ENCODE measurements around the gene NPHP4. TPM values are rescaled to one million over a fixed set of nuclear protein-coding genes. Genes with fewer than 3 reads are reported as not detected.

NPHP4 gene
- total RNA-seq, 8 experiments from 2014 or later: 4.5 to 20.2 (median 11.0) TPM

- peaks cover 8 to 17% of the 10 kb centered on the region in 2 donors for H3K4me1 ChIP-seq (replicated peaks in 1 of 2)
- in situ Hi-C loops (cut with MboI; ENCODE audit: low pct_unique_long_range_greater_than_20kb in 2 of 9, low sequenced_read_pairs in 9 of 9, unreplicated experiment in 9 of 9): loop anchor here in 3 of 9 experiments (25.0 kb wide), 1 partner anchor 404 kb away; no protein-coding TSS in a partner anchor
Measured at GRCh38 chr1:5916572-5917280, 75.5 kb downstream of the NPHP4 start.

GRCh38 chr1:5915587-5916571, 76.3 kb downstream of the NPHP4 start:
- peak; percentile 51 to 92 (median 62) for ATAC-seq (replicated peaks in 6 of 8)
- H3K4me1 ChIP-seq (replicated peaks in 1 of 2): peaks cover 8 to 17% of the 10 kb centered on the region in 2 donors
- 0 to 100% (median 49%) methylated on average over 1 to 9 of the region's 11 CpGs; no CpG with 5 or more reads in 1 of the 10 experiments for WGBS, 10 experiments
- in situ Hi-C loops (cut with MboI; ENCODE audit: low pct_unique_long_range_greater_than_20kb in 2 of 9, low sequenced_read_pairs in 9 of 9, unreplicated experiment in 9 of 9): loop anchor here in 3 of 9 experiments (25.0 kb wide), 1 partner anchor 404 kb away; no protein-coding TSS in a partner anchor
- H3K27ac ChIP-seq: no peak overlapping the region
- H3K4me3 ChIP-seq: no peak overlapping the region

More at GRCh38 chr1:5916572-5917280, 75.5 kb downstream of the NPHP4 start:
- Histone ChIP-seq H3K4me3 (no peak overlapping the region), H3K27ac (no peak overlapping the region)
- WGBS, 10 experiments: 75 to 95% (median 91%) methylated on average over 2 to 7 of the region's 10 CpGs; no CpG with 5 or more reads in 2 of the 10 experiments
- no peak for ATAC-seq (replicated peaks in 6 of 8)

- H3K27ac ChIP-seq: peak overlapping the region in 1 of 2 donors; percentile 16
- no peak overlapping the region for H3K4me3 ChIP-seq
- in situ Hi-C loops (cut with MboI; ENCODE audit: low pct_unique_long_range_greater_than_20kb in 2 of 9, low sequenced_read_pairs in 9 of 9, unreplicated experiment in 9 of 9): loop anchor here in 3 of 9 experiments (25.0 kb wide), 1 partner anchor 403 kb away; no protein-coding TSS in a partner anchor
- H3K4me1 ChIP-seq (replicated peaks in 1 of 2): peaks cover 8 to 17% of the 10 kb centered on the region in 2 donors
- WGBS, 10 experiments: 0 to 100% (median 79%) methylated on average over 1 to 14 of the region's 14 CpGs; no CpG with 5 or more reads in 1 of the 10 experiments
- peak in 5 of 8 experiments; percentile 69 to 84 (median 74) for ATAC-seq (replicated peaks in 6 of 8)
Measured at GRCh38 chr1:5914676-5915365, 77.4 kb downstream of the NPHP4 start.

- in situ Hi-C loops (cut with MboI; ENCODE audit: low pct_unique_long_range_greater_than_20kb in 2 of 9, low sequenced_read_pairs in 9 of 9, unreplicated experiment in 9 of 9): loop anchor here in 3 of 9 experiments (25.0 kb wide), 1 partner anchor 402 kb away; no protein-coding TSS in a partner anchor
- ATAC-seq (replicated peaks in 6 of 8): no peak
- H3K27ac ChIP-seq: no peak overlapping the region
- peaks cover 8 to 17% of the 10 kb centered on the region in 2 donors for H3K4me1 ChIP-seq (replicated peaks in 1 of 2)
- WGBS, 10 experiments: 80 to 100% (median 98%) methylated on average over 1 to 10 of the region's 10 CpGs; no CpG with 5 or more reads in 3 of the 10 experiments
- no peak overlapping the region for H3K4me3 ChIP-seq
Measured at GRCh38 chr1:5913876-5914275, 78.3 kb downstream of the NPHP4 start.

GRCh38 chr1:5913078-5913845, 79.0 kb downstream of the NPHP4 start:
- peak in 1 of 8 experiments; percentile 29 for ATAC-seq (replicated peaks in 6 of 8)
- no peak overlapping the region for H3K4me3 ChIP-seq
- no peak overlapping the region for H3K27ac ChIP-seq
- 78 to 100% (median 91%) methylated on average over 1 to 14 of the region's 14 CpGs; no CpG with 5 or more reads in 2 of the 10 experiments for WGBS, 10 experiments
- H3K4me1 ChIP-seq (replicated peaks in 1 of 2): peaks cover 8 to 17% of the 10 kb centered on the region in 2 donors
- in situ Hi-C loops (cut with MboI; ENCODE audit: low pct_unique_long_range_greater_than_20kb in 2 of 9, low sequenced_read_pairs in 9 of 9, unreplicated experiment in 9 of 9): loop anchor here in 3 of 9 experiments (25.0 kb wide), 1 partner anchor 401 kb away; no protein-coding TSS in a partner anchor

- Histone ChIP-seq H3K4me1 (replicated peaks in 1 of 2) (peaks cover 8 to 17% of the 10 kb centered on the region in 2 donors), H3K27ac (no peak overlapping the region), H3K4me3 (no peak overlapping the region)
- in situ Hi-C loops (cut with MboI; ENCODE audit: low pct_unique_long_range_greater_than_20kb in 2 of 9, low sequenced_read_pairs in 9 of 9, unreplicated experiment in 9 of 9): loop anchor here in 3 of 9 experiments (25.0 kb wide), 1 partner anchor 400 kb away; no protein-coding TSS in a partner anchor
- 82 to 100% (median 92%) methylated on average over 1 to 19 of the region's 19 CpGs; no CpG with 5 or more reads in 4 of the 10 experiments for WGBS, 10 experiments
- no peak for ATAC-seq (replicated peaks in 6 of 8)
Measured at GRCh38 chr1:5911871-5912271, 80.4 kb downstream of the NPHP4 start.

- WGBS, 10 experiments: 17 to 95% (median 90%) methylated on average over 1 to 13 of the region's 14 CpGs; no CpG with 5 or more reads in 3 of the 10 experiments
- in situ Hi-C loops (cut with MboI; ENCODE audit: low pct_unique_long_range_greater_than_20kb in 2 of 9, low sequenced_read_pairs in 9 of 9, unreplicated experiment in 9 of 9): loop anchor here in 3 of 9 experiments (25.0 kb wide), 1 partner anchor 399 kb away; no protein-coding TSS in a partner anchor
- no peak for ATAC-seq (replicated peaks in 6 of 8)
- no peak overlapping the region for H3K27ac ChIP-seq
- peaks cover 8 to 17% of the 10 kb centered on the region in 2 donors for H3K4me1 ChIP-seq (replicated peaks in 1 of 2)
- H3K4me3 ChIP-seq: no peak overlapping the region
Measured at GRCh38 chr1:5911157-5911556, 81.1 kb downstream of the NPHP4 start.

GRCh38 chr1:5910666-5911065, 81.6 kb downstream of the NPHP4 start:
- in situ Hi-C loops (cut with MboI; ENCODE audit: low pct_unique_long_range_greater_than_20kb in 2 of 9, low sequenced_read_pairs in 9 of 9, unreplicated experiment in 9 of 9): loop anchor here in 3 of 9 experiments (25.0 kb wide), 1 partner anchor 398 kb away; no protein-coding TSS in a partner anchor
- ATAC-seq (replicated peaks in 6 of 8): no peak
- no peak overlapping the region for H3K27ac ChIP-seq
- no peak overlapping the region for H3K4me3 ChIP-seq
- peaks cover 8 to 15% of the 10 kb centered on the region in 2 donors for H3K4me1 ChIP-seq (replicated peaks in 1 of 2)
- 68 to 100% (median 95%) methylated on average over 1 to 8 of the region's 11 CpGs; no CpG with 5 or more reads in 3 of the 10 experiments for WGBS, 10 experiments

GRCh38 chr1:5910276-5910620, 82.0 kb downstream of the NPHP4 start:
- Histone ChIP-seq H3K4me1 (replicated peaks in 1 of 2) (peaks cover 6 to 11% of the 10 kb centered on the region in 2 donors), H3K27ac (no peak overlapping the region), H3K4me3 (no peak overlapping the region)
- in situ Hi-C loops (cut with MboI; ENCODE audit: low pct_unique_long_range_greater_than_20kb in 2 of 9, low sequenced_read_pairs in 9 of 9, unreplicated experiment in 9 of 9): loop anchor here in 3 of 9 experiments (25.0 kb wide), 1 partner anchor 398 kb away; no protein-coding TSS in a partner anchor
- WGBS, 10 experiments: 85 to 100% (median 91%) methylated on average over 4 to 6 of the region's 11 CpGs; no CpG with 5 or more reads in 6 of the 10 experiments
- no peak for ATAC-seq (replicated peaks in 6 of 8)

GRCh38 chr1:5909576-5910275, 82.5 kb downstream of the NPHP4 start:
- in situ Hi-C loops (cut with MboI; ENCODE audit: low pct_unique_long_range_greater_than_20kb in 2 of 9, low sequenced_read_pairs in 9 of 9, unreplicated experiment in 9 of 9): loop anchor here in 3 of 9 experiments (25.0 kb wide), 1 partner anchor 397 kb away; no protein-coding TSS in a partner anchor
- WGBS, 10 experiments: 88 to 100% (median 93%) methylated on average over 1 to 12 of the region's 14 CpGs; no CpG with 5 or more reads in 1 of the 10 experiments
- ATAC-seq (replicated peaks in 6 of 8): no peak
- Histone ChIP-seq H3K4me1 (replicated peaks in 1 of 2) (peaks cover 1 to 5% of the 10 kb centered on the region in 2 donors), H3K4me3 (no peak overlapping the region), H3K27ac (no peak overlapping the region)
